Chondrocyte (in vitro differentiated cells): ENCODE measurements around the gene SVIL. TPM values are rescaled to one million over a fixed set of nuclear protein-coding genes. Genes with fewer than 3 reads are reported as not detected.
A peak's percentile ranks its signal among the peaks of the same experiment; 100 is the strongest.
"Not testable (repeated sequence)": the region's sequence is repeated elsewhere in the genome, so short reads cannot be mapped to it uniquely, and the experiment has no call there.

Source experiments
- DNase-seq: peaks from one replicate; pipeline ENCODE4 v3.0.0; 2021; ENCODE audit warnings: mixed read lengths, low spot score
- H3K27ac Mint-ChIP-seq: one replicate; pipeline ENCODE4 v1.8.0; 2021; ENCODE audit warnings: mild to moderate bottlenecking, moderate library complexity, mixed read lengths; ENCODE audit not compliant: unreplicated experiment
- H3K27me3 Mint-ChIP-seq: 2 replicates; pipeline ENCODE4 v1.8.0; 2021; ENCODE audit warnings: low read depth, mixed read lengths
- H3K36me3 Mint-ChIP-seq: 2 replicates; pipeline ENCODE4 v1.8.0; 2021; ENCODE audit warnings: low read depth, mixed read lengths
- H3K4me1 Mint-ChIP-seq: 2 replicates; pipeline ENCODE4 v1.8.0; 2021; ENCODE audit warnings: low read depth, mild to moderate bottlenecking, mixed read lengths
- H3K4me3 Mint-ChIP-seq: one replicate; pipeline ENCODE4 v1.8.0; 2021; ENCODE audit warnings: mild to moderate bottlenecking, moderate library complexity, mixed read lengths; ENCODE audit not compliant: unreplicated experiment
- H3K9me3 Mint-ChIP-seq: 2 replicates; pipeline ENCODE4 v1.8.0; 2021; ENCODE audit warnings: low read depth, mixed read lengths
- CTCF ChIP-seq: fragments of 200-600 bp; sonication (generic); IDR thresholded peaks from 2 replicates; pipeline ENCODE4 v1.5.0; 2021; ENCODE audit warnings: antibody characterized with exemption, mild to moderate bottlenecking, moderate library complexity
- total RNA-seq: library from RNA; stranded (reverse); gene quantifications from 3 replicates; pipeline ENCODE4 v1.2.1, GENCODE V29; 2021

SVIL gene
- total RNA-seq, 1 donor from 2014 or later: 112 TPM

DNA sequence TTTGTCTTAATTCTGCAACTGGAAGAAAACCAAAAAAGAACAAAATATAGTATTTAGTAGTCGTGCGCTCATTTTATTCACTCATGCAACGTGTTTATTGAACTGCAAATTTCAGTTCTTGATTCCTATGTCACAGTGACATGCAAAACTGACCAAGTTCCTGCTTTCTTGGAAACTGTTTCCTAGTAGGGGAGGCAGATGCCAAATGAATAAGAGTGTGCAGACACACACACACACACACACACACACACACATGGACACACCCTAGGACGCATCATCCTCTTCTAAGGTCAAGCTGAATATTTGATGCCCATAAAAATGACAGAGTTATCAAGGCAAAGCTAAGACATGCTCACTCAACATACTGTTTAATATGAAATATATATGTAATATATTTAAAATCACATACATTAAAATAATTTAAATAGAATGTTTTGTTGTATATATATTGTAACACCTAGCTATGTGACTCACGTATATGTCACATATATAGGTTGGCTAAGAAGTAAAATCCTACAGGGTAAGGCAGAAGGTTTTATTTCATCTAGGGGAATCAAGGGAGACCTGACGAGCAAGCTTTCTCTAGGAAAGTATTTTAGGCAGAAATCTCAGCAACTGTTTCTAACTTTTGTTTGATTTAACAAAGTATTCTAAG, 79.6 kb downstream of the SVIL start:
- peak overlapping the region; percentile 38 for H3K4me3 Mint-ChIP-seq

GRCh38 chr10:29554660-29555059, 80.1 kb downstream of the SVIL start:
- Mint-ChIP-seq H3K36me3 (peaks cover 20% of the 10 kb centered on the region), H3K9me3 (no peaks in the 10 kb centered on the region), H3K4me3 (no peak overlapping the region), H3K4me1 (peaks cover 29% of the 10 kb centered on the region), H3K27me3 (no peaks in the 10 kb centered on the region), H3K27ac (peak overlapping the region; percentile 82)
- peak; percentile 66 for TF ChIP-seq CTCF
- DNase-seq: no peak

More for the DNA sequence above, 79.6 kb downstream of the SVIL start:
- Mint-ChIP-seq H3K9me3 (no peaks in the 10 kb centered on the region), H3K27me3 (no peaks in the 10 kb centered on the region), H3K27ac (peak overlapping the region; percentile 92), H3K36me3 (peaks cover 17% of the 10 kb centered on the region), H3K4me1 (peaks cover 34% of the 10 kb centered on the region)
- no peak for DNase-seq
- TF ChIP-seq CTCF: peak; percentile 11

- Mint-ChIP-seq H3K9me3 (no peaks in the 10 kb centered on the region), H3K27me3 (no peaks in the 10 kb centered on the region)
Observed at GRCh38 chr10:29553544-29554250, 81.1 kb downstream of the SVIL start.

DNA sequence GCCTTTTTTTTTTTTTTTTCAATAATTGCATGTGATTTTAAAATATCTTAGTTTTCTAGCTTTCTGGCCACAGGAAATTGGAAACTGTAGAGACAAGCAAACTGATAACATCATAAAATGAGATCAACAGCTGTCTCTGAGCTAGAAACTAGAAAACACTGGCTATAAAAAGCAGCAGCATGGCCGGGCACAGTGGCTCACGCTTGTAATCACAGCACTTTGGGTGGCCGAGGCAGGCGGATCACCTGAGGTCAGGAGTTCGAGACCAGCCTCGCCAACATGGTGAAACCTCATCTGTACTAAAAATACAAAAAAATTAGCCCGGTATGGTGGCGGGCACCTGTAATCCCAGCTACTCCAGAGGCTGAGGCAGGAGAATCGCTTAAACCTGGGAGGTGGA, 81.7 kb downstream of the SVIL start:
- not testable (repeated sequence) for H3K4me3 Mint-ChIP-seq, H3K9me3 Mint-ChIP-seq, H3K27ac Mint-ChIP-seq, DNase-seq, H3K27me3 Mint-ChIP-seq
- peaks cover 24% of the 10 kb centered on the region for H3K36me3 Mint-ChIP-seq
- peaks cover 28% of the 10 kb centered on the region for H3K4me1 Mint-ChIP-seq

More at GRCh38 chr10:29553544-29554250, 81.1 kb downstream of the SVIL start:
- DNase-seq: no peak
- no peak overlapping the region for H3K4me3 Mint-ChIP-seq
- peaks cover 22% of the 10 kb centered on the region for H3K36me3 Mint-ChIP-seq
- H3K4me1 Mint-ChIP-seq: peaks cover 27% of the 10 kb centered on the region
- H3K27ac Mint-ChIP-seq: peak overlapping the region; percentile 12
- TF ChIP-seq CTCF: no peak

DNA sequence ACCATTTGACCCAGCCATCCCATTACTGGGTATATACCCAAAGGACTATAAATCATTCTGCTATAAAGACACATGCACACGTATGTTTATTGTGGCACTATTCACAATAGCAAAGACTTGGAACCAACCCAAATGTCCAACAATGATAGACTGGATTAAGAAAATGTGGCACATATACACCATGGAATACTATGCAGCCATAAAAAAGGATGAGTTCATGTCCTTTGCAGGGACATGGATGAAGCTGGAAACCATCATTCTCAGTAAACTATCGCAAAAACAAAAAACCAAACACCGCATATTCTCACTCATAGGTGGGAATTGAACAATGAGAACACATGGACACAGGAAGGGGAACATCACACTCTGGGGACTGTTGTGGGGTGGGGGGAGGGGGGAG, 85.3 kb downstream of the SVIL start:
- H3K27me3 Mint-ChIP-seq, H3K27ac Mint-ChIP-seq, H3K9me3 Mint-ChIP-seq, H3K4me3 Mint-ChIP-seq, DNase-seq: not testable (repeated sequence)
- Mint-ChIP-seq H3K36me3 (peaks cover 22% of the 10 kb centered on the region), H3K4me1 (peaks cover 16% of the 10 kb centered on the region)

GRCh38 chr10:29546773-29547313, 87.9 kb downstream of the SVIL start:
- peak overlapping the region; percentile 12 for H3K27ac Mint-ChIP-seq
- H3K27me3 Mint-ChIP-seq: no peaks in the 10 kb centered on the region
- no peaks in the 10 kb centered on the region for H3K9me3 Mint-ChIP-seq
- H3K36me3 Mint-ChIP-seq: peaks cover 19% of the 10 kb centered on the region
- no peak overlapping the region for H3K4me3 Mint-ChIP-seq
- no peak for TF ChIP-seq CTCF
- DNase-seq: no peak
- peaks cover 15% of the 10 kb centered on the region for H3K4me1 Mint-ChIP-seq
